DOHH2 (cell line): ENCODE results near the gene SAMD14.

ENCODE experiments used
- H3F3A ChIP-seq: fragments of 200-600 bp; sonication (generic), shearing (Covaris generic); 2 replicates; pipeline ENCODE4 v1.6.0; 2016; ENCODE audit warnings: antibody characterized with exemption, mild to moderate bottlenecking; ENCODE audit not compliant: control insufficient read depth, insufficient read depth
- H3K27ac ChIP-seq: fragments of 200-600 bp; sonication (generic); 2 replicates; pipeline ENCODE4 v1.5.1; 2014; ENCODE audit warnings: low read depth, mild to moderate bottlenecking, low read length, moderate library complexity
- H3K27me3 ChIP-seq: fragments of 200-600 bp; sonication (generic); 2 replicates; pipeline ENCODE4 v1.6.1; 2014; ENCODE audit warnings: mild to moderate bottlenecking, low read length, mixed read lengths; ENCODE audit not compliant: control insufficient read depth
- H3K36me3 ChIP-seq: fragments of 200-600 bp; sonication (generic); 2 replicates; pipeline ENCODE4 v1.6.1; 2014; ENCODE audit warnings: mild to moderate bottlenecking, low read length, moderate library complexity, mixed read lengths; ENCODE audit not compliant: control insufficient read depth
- H3K4me1 ChIP-seq: fragments of 200-600 bp; sonication (generic); 2 replicates; pipeline ENCODE4 v1.6.1; 2014; ENCODE audit warnings: mild to moderate bottlenecking, low read length, mixed read lengths; ENCODE audit not compliant: control insufficient read depth
- H3K4me2 ChIP-seq: fragments of 200-600 bp; sonication (generic); 2 replicates; pipeline ENCODE4 v1.6.0; 2014; ENCODE audit warnings: mild to moderate bottlenecking, low read length, moderate library complexity
- H3K4me3 ChIP-seq: fragments of 200-600 bp; sonication (generic); 2 replicates; pipeline ENCODE4 v1.5.1; 2014; ENCODE audit warnings: mild to moderate bottlenecking, low read length, mixed read lengths
- H3K79me2 ChIP-seq: fragments of 200-600 bp; sonication (generic); 2 replicates; pipeline ENCODE4 v1.6.1; 2014; ENCODE audit warnings: mild to moderate bottlenecking, low read length, mixed read lengths; ENCODE audit not compliant: control insufficient read depth
- H3K9me2 ChIP-seq: fragments of 200-600 bp; sonication (generic); replicated peaks from 2 replicates; pipeline ENCODE4 v1.6.1; 2014; ENCODE audit warnings: mild to moderate bottlenecking, low read length, mixed read lengths; ENCODE audit not compliant: control insufficient read depth
- H3K9me3 ChIP-seq: fragments of 200-600 bp; sonication (generic); 2 replicates; pipeline ENCODE4 v1.6.1; 2014; ENCODE audit warnings: antibody characterized with exemption, low read length, mixed read lengths; ENCODE audit not compliant: control insufficient read depth, insufficient read depth
- H4K20me1 ChIP-seq: fragments of 200-600 bp; sonication (generic); 2 replicates; pipeline ENCODE4 v1.6.0; 2014; ENCODE audit warnings: low read depth, mild to moderate bottlenecking, antibody characterized with exemption, low read length, moderate library complexity; ENCODE audit not compliant: control insufficient read depth, insufficient read depth
- CTCF ChIP-seq: fragments of 200-600 bp; sonication (generic); IDR thresholded peaks from one replicate; pipeline ENCODE4 v1.5.1; 2014; ENCODE audit warnings: antibody characterized with exemption, mild to moderate bottlenecking, low read depth, low read length; ENCODE audit not compliant: poor library complexity, severe bottlenecking
- EZH2phosphoT487 ChIP-seq: fragments of 200-600 bp; sonication (generic); IDR thresholded peaks from 2 replicates; pipeline ENCODE4 v1.6.1; 2017; ENCODE audit warnings: borderline replicate concordance, mild to moderate bottlenecking, antibody characterized with exemption, low read length, moderate library complexity, mixed read lengths

SAMD14 gene

GRCh38 chr17:50094753-50095619 lies 35.0 kb downstream of the SAMD14 start, which contains the start of gene PDK2:
Gene PDK2, plus strand, starts transcription at chr17:50095351. Its CDS starts 85 bp downstream, at chr17:50095436.
- Histone ChIP-seq H3K9me2 (no peaks in the 10 kb centered on the region), H3K4me2 (peak within 1 kb of the TSS; percentile 99), H4K20me1 (no peaks in the 10 kb centered on the region), H3K27me3 (no peaks in the 10 kb centered on the region), H3K9me3 (no peaks in the 10 kb centered on the region), H3K36me3 (no peaks in the 10 kb centered on the region), H3F3A (no peaks in the 10 kb centered on the region), H3K27ac (peak within 1 kb of the TSS; percentile 46), H3K4me1 (peaks cover 20% of the 10 kb centered on the region), H3K4me3 (peak within 1 kb of the TSS; percentile 83), H3K79me2 (peaks cover 5% of the 10 kb centered on the region)
- TF ChIP-seq EZH2phosphoT487 (no peak), CTCF (no peak)

DNA sequence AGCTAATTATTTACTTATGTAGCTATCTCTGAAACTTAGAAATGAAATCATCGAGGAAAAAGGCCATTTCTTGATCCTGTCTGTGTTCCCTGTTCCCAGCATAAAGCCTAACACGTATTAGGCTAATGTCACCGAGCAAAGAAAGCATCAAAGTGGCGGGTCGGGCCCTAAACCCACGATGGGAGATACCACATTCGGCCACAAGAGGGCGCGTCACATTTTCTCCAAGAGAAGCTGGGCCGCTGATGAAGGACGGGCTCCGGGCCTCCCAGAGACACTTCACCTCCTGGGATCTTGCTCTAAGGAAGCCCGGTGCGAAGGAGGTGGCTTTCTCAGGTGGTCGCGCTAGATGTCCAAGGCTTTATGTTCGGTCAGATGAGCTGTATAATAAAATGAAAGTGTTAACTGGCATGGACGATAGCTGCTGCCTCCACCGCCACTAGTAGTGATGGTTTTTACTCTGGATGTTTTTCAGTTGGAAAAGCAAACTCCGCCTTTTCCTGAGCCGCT lies 35.7 kb downstream of the SAMD14 start:
- peaks cover 5% of the 10 kb centered on the region for H3K79me2 ChIP-seq
- H4K20me1 ChIP-seq = no peaks in the 10 kb centered on the region
- peak overlapping the region; percentile 83 for H3K4me3 ChIP-seq
- H3K36me3 ChIP-seq = no peaks in the 10 kb centered on the region
- H3K4me2 ChIP-seq = peak overlapping the region; percentile 99
- H3K9me2 ChIP-seq = no peaks in the 10 kb centered on the region
- H3K27ac ChIP-seq = peak overlapping the region; percentile 46
- H3K27me3 ChIP-seq = no peaks in the 10 kb centered on the region
- no peaks in the 10 kb centered on the region for H3K9me3 ChIP-seq
- peak; percentile 94 for TF ChIP-seq CTCF
- TF ChIP-seq EZH2phosphoT487 = no peak
- H3K4me1 ChIP-seq = peaks cover 20% of the 10 kb centered on the region
- no peaks in the 10 kb centered on the region for H3F3A ChIP-seq

- H3K9me2 ChIP-seq = no peaks in the 10 kb centered on the region
- H3K4me1 ChIP-seq = peaks cover 20% of the 10 kb centered on the region
- no peaks in the 10 kb centered on the region for H3K36me3 ChIP-seq
- H3K27me3 ChIP-seq = no peaks in the 10 kb centered on the region
- H3K4me3 ChIP-seq = no peak overlapping the region
- no peak for TF ChIP-seq CTCF
- no peak for TF ChIP-seq EZH2phosphoT487
- H3K79me2 ChIP-seq = peaks cover 5% of the 10 kb centered on the region
- no peaks in the 10 kb centered on the region for H3F3A ChIP-seq
- H3K4me2 ChIP-seq = peak overlapping the region; percentile 99
- H4K20me1 ChIP-seq = no peaks in the 10 kb centered on the region
- no peaks in the 10 kb centered on the region for H3K9me3 ChIP-seq
- no peak overlapping the region for H3K27ac ChIP-seq
Measured at GRCh38 chr17:50093807-50094206, 36.2 kb downstream of the SAMD14 start.
